Measurements from ENCODE around the gene SPACDR.
A peak's percentile ranks its signal among the peaks of the same experiment; 100 is the strongest.
"Not testable (repeated sequence)": the region's sequence is repeated elsewhere in the genome, so short reads cannot be mapped to it uniquely, and the experiment has no call there.

The SPACDR gene

DNA sequence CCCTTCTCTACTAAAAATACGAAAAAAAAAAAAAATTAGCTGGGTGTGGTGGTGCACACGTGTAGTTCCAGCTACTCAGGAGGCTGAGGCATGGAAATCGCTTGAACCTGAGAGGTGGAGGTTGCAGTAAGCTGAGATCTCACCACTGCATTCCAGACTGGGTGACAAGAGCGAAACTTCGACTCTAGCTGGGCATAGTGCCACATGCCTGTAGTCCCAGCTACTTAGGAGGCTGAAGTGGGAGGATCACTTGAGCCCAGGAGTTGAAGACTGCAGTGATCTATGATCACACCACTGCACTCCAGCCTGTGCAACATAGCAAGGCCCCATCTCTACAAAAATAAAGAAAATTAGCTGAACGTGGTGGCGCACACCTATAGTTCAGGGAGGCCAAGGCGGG is 1.2 kb upstream of the SPACDR start:
- DNase-seq: no peak

DNA sequence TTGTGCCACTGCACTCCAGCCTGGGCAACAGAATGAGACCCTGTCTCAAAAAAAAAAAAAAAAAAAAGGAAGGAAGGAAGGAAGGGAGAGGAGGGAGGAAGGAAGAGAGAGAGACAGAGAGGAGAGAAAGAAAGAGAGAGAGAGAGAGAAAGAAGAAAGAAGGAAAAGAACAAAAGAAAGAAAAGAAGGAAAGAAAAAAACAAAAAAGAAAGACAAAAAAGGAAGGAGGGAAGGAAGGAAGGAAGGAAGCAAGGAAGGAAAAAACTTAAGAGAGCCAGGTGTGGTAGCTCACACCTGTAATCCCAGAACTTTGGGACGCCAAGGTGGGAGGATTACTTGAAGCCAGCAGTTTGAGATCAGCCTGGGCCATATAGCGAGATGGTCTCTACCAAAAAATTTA is 731 bp upstream of the SPACDR start:
- DNase-seq: no peak

DNA sequence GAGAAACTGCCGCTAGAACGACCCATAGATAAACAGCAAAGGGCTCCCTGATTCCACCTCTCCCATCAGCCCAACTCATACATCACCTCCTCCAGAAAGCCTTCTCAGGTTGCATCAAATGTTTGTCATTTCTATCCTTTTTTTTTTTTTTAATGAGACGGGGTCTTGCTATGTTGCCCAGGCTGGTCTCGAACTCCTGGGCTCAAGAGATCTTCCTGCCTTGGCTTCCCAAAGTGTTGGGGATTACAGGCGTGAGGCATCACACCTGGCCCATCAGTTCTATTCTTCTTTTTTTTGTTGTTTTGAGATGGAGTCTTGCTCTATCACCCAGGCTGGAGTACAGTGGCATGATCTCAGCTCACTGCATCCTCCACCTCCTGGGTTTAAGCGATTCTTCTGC is 7.0 kb downstream of the SPACDR start:
- DNase-seq: no peak

DNA sequence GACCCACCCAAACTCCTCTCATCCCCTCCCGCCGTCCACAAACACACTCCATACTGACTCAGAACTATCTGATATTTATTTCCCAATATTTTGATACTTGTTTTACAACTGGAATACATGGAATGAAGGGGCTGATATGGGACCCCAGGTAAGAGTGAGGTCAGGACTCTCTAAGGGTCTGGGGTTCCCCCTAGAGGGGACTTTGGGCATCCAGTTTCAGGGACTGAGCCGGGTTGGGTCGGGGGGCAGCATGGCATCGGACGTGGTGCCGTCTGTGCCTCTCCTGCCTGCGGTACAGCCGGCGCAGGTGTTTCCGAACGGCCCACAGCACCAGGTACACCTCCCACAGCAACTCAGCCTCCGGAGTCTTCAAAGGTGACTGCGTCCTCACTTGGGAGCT is 7.5 kb downstream of the SPACDR start:
- no peak for DNase-seq

DNA sequence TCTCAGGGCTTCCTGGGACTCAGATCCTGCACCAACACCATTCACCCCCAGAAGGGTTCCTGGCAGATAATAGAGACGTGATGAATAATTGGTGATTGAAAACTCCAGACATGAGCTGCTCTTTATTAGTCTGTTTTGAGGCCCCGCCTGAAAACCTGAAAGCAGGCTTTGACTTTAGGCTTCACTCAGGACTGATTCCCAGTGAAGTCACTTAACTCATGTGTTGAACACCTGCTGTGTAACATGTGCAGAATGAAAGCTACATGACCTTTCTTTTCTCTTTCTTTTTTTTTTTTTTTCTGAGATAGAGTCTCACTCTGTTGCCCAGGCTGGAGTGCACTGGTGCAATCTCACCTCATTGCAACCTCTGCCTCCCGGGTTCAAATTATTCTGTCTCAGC is 8.9 kb downstream of the SPACDR start:
- DNase-seq: no peak

DNA sequence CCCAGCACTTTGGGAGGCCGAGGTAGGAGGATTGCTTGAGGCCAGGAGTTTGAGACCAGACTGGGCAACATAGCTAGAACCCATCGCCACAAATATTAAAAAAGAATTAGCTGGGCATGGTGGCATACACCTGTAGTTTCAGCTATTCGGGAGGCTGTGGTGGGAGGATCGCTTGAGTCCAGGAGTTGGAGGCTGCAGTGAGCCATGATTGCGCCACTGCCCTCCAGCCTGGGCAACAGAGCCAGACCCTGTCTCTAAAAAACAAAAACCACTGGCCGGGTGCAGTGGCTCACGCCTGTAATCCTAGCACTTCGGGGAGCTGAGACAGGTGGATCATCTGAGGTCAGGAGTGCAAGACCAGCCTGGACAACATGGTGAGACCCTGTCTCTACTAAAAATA is 10.2 kb downstream of the SPACDR start:
- DNase-seq: not testable (repeated sequence)

DNA sequence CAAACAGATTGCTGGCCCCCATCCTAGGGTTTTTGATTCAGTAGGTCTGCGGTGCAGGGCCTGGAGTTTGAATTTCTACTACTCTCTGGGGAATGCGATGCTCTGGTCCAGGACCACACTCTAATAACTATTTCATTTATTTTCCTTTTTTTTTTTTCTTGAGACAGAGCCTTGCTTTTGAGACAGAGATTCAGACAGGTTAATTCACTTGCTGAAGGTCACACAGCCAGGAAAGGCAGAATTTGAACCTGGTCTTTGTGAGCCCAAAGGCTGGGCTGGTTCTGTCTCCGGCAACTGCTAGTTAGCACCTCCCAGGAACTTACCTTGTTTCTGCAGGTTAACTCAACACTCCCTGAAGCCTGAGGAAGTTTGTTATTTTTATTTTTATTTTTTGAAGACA is 11.5 kb downstream of the SPACDR start:
- no peak for DNase-seq

DNA sequence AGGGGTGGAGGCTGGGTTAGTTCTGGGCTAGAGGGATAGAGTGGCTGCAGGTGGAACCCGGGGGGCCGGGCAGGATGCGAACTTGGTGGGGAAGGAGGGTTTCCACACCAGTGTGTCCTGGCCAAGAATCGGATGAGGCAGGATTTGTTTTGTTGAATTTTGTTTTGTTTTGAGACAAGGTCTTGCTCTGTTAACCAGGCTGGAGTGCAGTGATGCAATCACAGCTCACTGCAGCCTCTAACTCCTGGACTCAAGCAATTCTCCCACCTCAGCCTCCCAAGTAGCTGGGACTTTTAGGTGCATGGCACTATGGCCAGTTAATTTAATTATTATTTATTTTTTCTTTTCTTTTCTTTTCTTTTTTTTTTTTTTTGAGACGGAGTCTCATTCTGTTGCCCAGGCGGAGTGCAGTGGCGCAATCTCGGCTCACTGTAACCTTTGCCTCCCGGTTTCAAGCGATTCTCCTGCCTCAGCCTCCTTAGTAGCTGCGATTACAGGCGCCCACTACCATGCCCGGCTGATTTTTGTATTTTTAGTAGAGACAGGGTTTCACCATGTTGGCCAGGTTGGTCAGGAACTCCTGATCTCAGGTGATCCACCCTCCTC is 14.8 kb downstream of the SPACDR start:
- no peak for DNase-seq

DNA sequence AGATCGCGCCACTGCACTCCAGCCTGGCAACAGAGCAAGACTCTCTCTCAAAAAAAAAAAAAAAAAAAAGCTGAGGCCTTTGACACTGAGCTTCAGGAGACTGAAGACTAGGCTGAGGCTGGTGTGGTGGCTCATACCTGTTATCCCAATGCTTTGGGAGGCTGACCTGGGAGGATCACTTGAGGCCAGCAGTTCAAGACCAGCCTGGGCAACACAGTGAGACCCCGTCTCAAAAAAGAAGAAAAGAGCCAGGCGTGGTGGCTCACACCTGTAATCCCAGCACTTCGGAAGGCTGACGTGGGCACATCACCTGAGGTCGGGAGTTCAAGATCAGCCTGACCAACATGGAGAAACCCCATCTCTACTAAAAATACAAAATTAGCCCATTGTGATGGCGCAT is 16.7 kb downstream of the SPACDR start:
- not testable (repeated sequence) for DNase-seq

DNA sequence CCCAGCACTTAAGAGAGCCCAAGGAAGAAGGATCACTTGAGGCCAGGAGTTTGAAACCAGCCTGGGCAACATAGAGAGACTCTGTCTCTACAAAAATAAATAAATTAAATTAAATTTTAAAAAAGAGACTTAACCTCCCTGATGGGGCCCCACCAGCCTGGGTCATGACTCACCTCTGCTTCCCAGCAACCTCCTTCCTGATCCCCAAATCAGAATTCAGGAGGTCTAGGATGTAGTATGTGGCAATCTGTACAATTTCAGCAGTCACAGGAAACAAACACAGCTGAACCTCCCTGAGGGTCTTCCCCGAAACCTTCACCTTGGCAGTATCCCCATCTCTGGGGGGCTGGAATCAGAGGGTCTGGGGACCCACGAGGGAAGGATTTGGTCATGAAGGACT is 18.0 kb downstream of the SPACDR start:
- no peak for DNase-seq

DNA sequence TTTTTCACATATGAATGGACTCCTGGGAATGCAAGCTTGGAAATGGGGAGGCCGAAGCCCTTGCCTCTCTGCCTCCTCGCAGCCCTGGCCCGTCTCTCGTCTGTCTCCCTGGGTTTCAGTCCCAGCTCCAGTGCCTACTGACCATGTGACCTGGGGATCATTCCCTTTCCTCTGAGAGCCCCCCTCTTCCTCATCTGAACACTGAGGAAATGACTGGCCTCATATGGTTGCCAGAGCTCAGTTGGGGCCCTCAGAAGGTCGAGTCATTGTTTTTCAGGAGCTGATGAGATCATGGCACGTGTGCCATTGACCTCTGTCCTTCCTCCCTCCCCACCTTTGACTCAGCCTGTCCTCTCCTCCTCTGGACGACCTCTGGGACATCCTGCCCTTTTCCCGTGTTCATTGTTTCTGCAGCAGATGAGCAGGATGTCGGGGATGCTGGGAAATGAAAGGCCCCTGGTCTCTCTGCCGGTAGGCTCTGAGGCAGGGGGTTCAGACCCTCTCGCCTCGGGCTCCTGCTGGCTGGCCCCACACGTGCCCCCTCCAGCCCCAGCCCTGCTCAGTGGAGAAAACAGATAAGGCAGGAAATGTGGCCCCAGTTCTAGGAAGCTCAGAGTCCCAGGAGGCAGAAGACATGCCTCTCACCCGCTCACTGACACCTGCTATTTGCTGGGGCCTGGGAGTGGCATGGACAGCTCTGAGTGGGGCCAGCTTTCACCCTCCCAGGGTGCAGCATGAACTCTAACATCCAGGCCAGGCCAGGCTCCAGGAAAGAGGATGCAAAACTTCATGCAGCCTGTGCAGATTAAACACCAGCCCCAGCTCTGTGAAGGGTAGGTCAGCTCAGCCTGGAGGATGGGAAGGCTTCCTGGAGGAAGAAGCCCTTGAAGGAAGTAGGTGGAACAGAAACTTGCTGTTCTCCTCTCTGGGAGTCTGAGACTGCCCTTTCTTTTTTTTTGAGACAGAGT is 19.5 kb downstream of the SPACDR start:
- DNase-seq: no peak

DNA sequence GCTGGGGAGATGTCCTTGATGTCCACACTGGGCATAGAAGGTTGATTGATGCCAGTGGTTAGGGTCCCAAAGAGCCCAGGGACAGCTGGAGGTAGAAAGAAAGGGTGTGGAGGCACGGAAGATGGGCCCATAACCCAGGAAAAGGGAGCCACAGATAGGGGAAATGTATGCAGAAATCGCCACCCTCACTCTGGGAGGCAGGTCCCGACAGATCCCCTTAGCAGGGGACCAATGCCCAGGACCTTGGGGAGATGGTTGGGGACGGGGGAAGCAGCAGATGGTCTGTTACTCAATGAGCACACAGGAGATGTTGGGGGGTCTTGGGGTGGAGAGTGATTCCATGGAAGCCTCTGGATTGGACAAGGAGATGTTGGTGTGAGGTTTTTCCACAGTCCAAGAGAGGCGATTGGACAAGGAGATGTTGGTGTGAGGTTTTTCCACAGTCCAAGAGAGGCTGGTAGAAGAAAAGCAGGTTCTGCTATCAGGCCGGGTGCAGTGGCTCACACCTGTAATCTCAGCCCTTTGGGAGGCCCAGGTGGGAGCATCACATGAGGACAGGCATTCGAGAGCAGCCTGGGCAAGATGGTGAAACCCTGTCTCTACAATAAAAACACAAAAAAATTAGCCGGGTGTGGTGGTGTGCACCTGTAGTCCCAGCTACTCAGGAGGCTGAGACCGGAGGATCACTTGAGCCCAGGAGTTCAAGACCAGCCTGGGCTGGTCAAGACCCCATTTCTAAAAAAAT is 20.8 kb downstream of the SPACDR start:
- no peak for DNase-seq

DNA sequence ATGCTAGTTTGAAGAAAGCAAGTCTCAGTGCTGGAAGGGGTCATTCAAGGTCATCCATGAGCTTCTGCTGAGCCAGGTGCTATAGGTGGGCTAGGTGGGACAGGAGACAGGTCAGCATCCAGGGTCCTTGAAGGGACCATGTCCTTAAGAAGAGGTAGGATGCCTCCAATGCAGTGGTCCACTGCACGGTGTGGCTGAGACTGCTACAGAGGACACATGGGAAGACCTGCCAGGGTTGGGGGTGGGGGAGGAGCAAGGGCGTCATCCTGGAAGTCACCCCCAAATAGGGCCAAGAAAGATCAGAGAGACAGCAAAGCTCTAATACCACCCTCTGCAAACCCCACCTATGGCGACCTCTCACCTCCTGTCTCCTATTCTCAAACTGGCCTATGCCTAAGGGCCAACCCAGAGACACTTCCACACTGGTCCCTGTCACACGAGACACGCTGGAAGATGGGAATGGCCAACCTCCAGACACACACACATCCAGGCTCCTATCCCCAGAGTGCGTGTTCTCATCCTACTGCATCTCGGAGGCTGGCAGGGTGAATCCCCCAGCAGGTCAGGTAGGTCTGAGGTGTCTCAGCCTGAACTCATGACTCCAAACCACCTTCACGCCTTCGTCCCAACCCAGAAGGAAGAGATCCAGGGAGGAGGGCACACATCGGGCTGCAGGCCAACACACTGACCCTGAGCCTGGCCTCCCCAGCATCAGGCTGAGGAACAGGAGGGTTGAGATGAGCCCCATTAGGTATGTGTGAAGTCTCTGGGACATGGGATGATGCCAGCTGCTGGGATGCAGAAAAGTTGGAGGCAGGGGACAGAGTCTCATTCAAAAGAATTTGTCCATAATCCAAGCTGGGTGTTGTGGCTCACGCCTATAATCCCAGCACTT is 22.2 kb downstream of the SPACDR start:
- no peak for DNase-seq

DNA sequence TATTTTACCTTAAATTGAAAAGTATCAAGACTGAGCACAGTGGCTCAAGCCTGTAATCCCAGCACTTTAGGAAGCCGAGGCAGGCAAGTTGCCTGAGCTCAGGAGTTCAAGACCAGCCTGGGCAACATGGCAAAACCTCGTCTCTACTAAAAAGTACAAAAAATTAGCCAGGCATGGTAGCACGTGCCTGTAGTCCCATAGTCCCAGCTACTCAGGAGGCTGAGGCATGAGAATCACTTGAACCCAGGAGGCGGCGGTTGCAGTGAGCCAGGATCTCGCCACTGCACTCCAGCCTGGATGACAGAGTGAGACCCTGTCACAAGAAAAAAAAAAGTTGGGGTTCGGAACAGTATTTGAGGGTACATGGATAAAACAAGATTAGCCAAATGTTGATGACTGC is 24.8 kb downstream of the SPACDR start:
- DNase-seq: not testable (repeated sequence)

DNA sequence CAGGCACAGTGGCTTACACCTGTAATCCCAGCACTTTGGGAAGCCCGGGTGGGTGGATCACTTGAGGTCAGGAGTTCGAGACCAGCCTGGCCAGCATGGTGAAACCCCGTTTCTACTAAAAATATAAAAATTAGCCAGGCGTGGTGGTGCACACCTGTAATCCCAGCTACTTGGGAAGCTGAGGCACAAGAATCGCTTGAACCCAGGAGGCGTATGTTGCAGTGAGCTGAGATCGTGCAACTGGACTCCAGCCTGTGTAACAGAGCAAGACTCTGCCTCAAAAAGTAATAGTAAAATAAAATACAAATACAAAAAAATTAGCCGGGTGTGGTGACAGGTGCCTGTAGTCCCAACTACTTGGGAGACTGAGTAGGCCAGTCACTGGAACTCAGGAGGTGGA is 25.3 kb downstream of the SPACDR start:
- not testable (repeated sequence) for DNase-seq

DNA sequence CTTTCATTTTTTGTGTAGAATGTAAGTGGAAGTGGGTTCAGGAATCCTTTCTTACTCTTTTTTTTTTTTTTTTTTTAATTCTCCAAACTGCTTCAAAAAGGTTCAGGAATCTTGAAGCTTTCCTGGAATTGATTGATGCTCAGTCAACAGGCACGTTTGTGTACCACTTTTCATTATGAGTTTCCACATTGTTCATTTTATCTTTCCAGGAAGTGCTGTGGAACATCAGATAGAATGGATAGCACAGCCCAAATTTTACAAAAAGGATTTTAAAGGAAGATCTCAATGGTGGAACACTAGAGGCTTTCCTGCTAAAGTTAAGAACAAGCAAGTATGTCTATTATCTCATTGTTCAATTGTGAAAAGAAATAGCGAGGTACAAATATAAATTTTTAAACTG is 25.9 kb downstream of the SPACDR start:
- no peak for DNase-seq

DNA sequence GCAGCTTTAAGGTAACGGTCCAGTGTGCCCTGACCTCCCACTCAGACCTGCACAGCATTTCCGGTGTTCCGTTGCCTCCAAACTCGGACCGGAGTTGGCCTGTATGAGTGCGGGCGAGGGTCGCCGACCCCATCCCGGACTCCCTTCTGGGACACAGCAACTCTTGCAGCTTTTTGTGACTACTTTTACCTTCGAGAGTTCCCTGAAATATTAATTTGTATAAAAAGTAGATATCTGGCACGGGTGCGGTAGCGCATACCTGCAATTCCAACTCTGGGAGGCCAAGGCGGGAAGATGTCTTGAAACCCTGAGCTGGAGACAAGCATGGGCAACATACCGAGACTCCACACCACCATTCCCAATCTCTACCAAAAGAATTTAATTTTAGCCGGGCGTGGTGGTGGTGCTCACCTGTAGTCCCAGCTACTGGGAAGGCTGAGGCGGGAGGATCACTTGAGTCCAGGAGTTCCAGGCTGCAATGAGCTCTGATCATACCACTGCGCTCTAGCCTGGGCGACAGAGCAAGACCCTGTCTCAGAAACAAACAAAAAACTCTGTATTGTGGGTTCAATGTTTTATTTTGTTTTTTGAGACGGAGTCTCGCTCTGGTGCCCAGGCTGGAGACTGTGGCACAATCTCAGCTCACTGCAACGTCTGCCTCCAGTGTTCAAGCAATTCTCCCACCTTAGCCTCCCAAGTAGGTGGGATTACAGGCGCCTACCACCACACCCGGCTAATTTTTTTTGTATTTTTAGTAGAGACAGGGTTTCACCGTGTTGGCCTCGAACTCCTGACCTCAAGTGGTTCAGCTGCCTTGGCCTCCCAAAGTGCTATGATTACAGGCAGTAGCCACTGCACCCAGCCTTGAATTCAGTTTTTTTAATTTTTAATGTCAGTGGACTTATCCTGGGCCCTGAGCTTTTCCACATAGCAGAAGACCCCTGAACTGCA is 26.6 kb downstream of the SPACDR start:
- no peak for DNase-seq

DNA sequence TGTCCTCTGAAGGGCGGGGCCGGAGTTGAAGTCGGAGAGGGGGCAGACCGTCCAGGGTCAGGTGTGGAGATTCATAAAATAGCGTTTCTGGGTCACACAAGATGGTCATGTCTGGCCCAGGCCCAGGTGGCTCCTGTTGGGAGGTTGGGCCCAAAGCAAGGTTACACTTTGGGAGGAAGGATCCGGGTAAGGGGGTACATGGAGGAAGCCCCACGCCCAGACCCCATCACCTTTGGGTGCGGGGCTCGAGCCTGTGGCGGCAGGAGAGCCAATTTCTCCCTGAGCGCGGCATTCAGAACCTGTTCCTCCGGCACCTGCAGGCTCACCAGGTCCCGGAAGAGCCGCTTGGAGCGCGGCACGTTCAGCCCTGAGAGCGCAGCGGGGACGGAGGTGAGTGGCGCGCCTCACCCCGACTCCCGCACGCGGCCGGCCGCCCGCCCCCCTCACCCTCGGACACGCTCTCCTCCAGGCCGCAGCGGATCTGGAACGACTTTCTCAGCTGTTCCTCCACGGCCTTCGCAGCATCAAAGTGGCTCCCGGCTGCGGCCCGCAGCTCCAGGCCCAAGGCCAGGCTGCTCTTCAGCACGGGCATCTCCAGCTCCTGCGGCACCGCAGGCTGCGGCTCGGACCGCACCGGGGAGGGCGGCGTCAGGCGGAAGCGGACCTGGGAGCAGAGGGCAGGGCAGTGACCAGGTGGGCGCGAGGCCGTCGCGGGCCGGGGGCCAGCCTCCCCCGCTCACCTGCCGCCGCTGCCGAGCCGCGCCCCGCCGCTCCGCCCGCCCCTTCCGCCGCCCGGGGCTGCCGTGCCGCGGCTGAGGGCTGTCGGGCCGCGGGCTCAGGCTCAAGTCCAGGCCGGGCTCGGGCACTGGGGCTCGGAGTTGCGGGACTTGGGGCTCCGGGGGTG is 28.4 kb downstream of the SPACDR start:
- DNase-seq: peak; percentile 48 to 56

DNA sequence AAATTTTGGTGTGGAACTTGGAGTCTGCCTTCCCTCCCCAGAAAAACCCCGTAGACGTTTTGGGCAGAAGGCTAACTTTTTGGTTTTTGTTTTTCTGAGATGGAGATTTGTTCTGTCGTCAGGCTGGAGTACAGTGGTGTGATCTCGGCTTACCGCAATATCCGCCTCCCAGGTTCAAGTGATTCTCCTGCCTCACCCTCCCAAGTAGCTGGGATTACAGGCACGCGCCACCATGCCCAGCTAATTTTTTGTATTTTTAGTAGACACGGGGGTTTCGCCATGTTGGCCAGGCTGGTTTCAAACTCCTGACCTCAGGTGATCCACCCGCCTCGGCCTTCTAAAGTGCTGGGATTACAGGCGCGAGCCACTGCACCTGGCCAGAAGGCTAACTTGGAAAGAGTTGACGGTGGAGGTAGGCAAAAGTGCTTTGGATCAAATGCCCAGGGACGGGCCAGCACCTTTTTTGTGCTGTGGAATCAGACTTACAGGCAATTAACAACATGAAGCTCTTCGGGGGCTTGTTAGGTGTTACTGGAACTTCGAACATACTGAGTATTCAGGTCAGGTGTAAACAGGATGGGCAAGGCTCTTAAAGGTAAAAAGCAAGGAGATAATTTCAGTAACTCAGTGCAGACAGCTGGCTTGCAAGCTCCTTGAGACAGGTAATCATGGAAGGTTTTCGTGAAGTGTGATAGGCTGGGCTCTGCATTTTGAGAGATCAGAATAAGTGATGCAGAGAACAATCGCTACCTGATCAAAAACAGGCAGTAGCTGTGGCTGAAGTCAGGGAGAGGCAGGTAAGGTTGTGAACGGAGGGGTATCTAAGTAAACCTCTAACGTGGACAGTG is 29.5 kb downstream of the SPACDR start:
- no peak for DNase-seq

Measured in activated CD4-positive, alpha-beta T cell treated with anti-CD3 and anti-CD28 coated beads for 4 hours (primary cell).